Adrenal gland (tissue), 5 donors: ENCODE measurements around the gene TASOR2.

Source experiments
- POLR2A ChIP-seq, 2 donors: fragments of 450-650 bp; IDR thresholded peaks; one replicate each; pipeline ENCODE4 v1.6.1; 2017; ENCODE audit warnings: antibody characterized with exemption in 2 of 2, mild to moderate bottlenecking in 2 of 2, moderate library complexity in 1 of 2
- TF ChIP-seq, protein P1 (sequence below), 6 experiments: fragments of 450-650 bp in 4 of 6; fragments of 200-600 bp in 2 of 6; sonication (generic) in 1 of 6; IDR thresholded peaks; 1 replicate in 5 of 6; 2 replicates in 1 of 6; pipeline versions ENCODE4 v1.5.1 to v1.8.0; 2016 to 2021; ENCODE audit warnings: antibody characterized with exemption in 6 of 6, mild to moderate bottlenecking in 2 of 6, moderate library complexity in 1 of 6
- donor health status: DM: no; HTN: no; CAD: no.

DNA sequence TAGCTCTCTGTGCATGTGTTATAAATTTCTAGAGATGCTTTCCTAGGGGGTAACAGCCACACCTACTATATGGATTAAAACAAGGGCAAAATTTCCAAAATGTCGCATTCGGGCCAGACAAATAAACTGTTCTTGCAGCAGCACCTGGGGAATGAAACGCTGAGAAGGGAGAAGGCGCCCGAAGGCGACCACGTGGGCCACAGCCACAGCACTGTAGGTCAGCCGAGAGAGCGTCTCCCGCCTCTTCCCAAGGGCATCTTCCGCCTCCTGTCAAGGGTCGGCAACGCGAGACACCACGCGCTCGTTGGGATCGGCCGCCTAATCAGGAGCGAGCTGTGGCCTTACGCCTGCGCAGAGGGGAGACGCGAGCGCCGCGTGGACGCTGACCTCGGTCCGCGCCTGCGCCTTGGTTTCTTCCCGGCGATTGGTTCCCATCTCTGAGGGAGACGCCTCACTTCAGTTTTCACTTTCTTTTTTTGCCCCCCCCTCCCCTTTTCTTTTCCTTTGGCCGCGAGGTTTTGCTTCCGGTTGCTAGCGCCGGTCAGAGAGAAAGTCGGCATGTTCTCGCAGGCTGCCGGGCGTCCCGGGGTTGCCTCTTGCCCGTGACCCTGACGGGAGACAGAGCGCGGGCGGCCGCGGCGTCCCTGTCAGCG lies at the start of gene TASOR2:
- TF ChIP-seq, protein P1, sequence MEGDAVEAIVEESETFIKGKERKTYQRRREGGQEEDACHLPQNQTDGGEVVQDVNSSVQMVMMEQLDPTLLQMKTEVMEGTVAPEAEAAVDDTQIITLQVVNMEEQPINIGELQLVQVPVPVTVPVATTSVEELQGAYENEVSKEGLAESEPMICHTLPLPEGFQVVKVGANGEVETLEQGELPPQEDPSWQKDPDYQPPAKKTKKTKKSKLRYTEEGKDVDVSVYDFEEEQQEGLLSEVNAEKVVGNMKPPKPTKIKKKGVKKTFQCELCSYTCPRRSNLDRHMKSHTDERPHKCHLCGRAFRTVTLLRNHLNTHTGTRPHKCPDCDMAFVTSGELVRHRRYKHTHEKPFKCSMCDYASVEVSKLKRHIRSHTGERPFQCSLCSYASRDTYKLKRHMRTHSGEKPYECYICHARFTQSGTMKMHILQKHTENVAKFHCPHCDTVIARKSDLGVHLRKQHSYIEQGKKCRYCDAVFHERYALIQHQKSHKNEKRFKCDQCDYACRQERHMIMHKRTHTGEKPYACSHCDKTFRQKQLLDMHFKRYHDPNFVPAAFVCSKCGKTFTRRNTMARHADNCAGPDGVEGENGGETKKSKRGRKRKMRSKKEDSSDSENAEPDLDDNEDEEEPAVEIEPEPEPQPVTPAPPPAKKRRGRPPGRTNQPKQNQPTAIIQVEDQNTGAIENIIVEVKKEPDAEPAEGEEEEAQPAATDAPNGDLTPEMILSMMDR (IDR thresholded peaks at IDR 0.05), result no peak
- peak in 1 of 2 donors; percentile 58 for TF ChIP-seq POLR2A (IDR thresholded peaks at IDR 0.05)
